Nephron (organoid): Measurements from ENCODE around the gene SMYD3.

Experiments
- H3K27ac Mint-ChIP-seq, 3 experiments: 2 replicates each; pipeline ENCODE4 v1.8.0; 2020; ENCODE audit warnings: mixed read lengths in 3 of 3, mild to moderate bottlenecking in 2 of 3, moderate library complexity in 1 of 3
- H3K27me3 Mint-ChIP-seq: 2 replicates; pipeline ENCODE4 v1.8.0; 2021; ENCODE audit warnings: low read depth, mild to moderate bottlenecking, moderate library complexity, mixed read lengths
- H3K36me3 Mint-ChIP-seq: 2 replicates; pipeline ENCODE4 v1.8.0; 2020; ENCODE audit warnings: low read depth, mixed read lengths
- H3K4me1 Mint-ChIP-seq: 2 replicates; pipeline ENCODE4 v1.8.0; 2020; ENCODE audit warnings: mixed read lengths
- H3K4me3 Mint-ChIP-seq, 3 experiments: 2 replicates each; pipeline ENCODE4 v1.8.0; 2020; ENCODE audit warnings: mild to moderate bottlenecking in 3 of 3, mixed read lengths in 3 of 3, moderate library complexity in 2 of 3
- H3K9me3 Mint-ChIP-seq: 2 replicates; pipeline ENCODE4 v1.8.0; 2020; ENCODE audit warnings: mixed read lengths
- TF ChIP-seq, protein P1 (sequence below), 3 experiments: fragments of 200-600 bp; sonication (generic); IDR thresholded peaks; one replicate each; pipeline ENCODE4 v1.5.0; 2021; ENCODE audit warnings: antibody characterized with exemption in 3 of 3; ENCODE audit not compliant: unreplicated experiment in 3 of 3

SMYD3 gene

DNA sequence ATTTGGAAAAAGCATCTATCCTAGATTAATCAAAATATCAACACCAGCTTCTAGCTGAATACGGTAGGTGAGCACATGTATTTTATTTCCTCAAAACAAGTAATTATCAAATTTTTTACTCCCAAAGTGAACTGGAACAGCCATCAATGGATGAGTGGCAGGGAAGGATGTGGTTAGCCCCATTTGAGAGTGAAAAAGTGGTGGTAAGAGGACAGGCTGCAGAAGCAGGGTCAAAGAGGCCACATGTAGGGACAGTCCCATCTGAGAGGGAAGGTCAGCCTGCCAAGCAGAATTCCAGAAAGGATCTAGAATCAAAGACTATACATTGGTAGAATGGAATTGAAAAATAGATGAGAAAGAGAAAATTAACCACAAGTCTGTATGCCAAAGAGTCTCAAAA is 163.8 kb downstream of the SMYD3 start:
- TF ChIP-seq, protein P1, sequence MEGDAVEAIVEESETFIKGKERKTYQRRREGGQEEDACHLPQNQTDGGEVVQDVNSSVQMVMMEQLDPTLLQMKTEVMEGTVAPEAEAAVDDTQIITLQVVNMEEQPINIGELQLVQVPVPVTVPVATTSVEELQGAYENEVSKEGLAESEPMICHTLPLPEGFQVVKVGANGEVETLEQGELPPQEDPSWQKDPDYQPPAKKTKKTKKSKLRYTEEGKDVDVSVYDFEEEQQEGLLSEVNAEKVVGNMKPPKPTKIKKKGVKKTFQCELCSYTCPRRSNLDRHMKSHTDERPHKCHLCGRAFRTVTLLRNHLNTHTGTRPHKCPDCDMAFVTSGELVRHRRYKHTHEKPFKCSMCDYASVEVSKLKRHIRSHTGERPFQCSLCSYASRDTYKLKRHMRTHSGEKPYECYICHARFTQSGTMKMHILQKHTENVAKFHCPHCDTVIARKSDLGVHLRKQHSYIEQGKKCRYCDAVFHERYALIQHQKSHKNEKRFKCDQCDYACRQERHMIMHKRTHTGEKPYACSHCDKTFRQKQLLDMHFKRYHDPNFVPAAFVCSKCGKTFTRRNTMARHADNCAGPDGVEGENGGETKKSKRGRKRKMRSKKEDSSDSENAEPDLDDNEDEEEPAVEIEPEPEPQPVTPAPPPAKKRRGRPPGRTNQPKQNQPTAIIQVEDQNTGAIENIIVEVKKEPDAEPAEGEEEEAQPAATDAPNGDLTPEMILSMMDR (IDR thresholded peaks at IDR 0.05; ENCODE audit: unreplicated experiment in 3 of 3) = no peak
- no peaks in the 10 kb centered on the region for H3K4me1 Mint-ChIP-seq

DNA sequence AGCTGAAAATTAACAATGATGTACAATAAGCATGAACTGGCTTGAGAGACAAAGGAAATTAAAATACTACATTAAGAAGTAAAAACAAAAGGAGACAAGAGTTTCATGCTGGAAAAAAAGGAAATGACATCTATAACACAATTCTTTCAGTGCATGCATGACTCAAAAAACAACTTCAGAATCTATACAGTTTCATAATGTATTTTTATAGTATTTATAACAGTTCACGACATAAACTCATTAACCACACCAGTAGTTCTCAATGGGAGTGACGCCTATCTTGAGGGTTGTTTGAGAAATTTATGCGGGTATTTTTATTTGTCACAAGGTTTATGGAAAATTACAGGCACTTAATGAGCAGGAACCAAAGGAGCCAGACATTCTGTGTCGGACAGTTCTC is 168.5 kb downstream of the SMYD3 start:
- H3K4me1 Mint-ChIP-seq = no peaks in the 10 kb centered on the region
- no peaks in the 10 kb centered on the region for H3K9me3 Mint-ChIP-seq
- no peak overlapping the region for H3K4me3 Mint-ChIP-seq
- no peaks in the 10 kb centered on the region for H3K27me3 Mint-ChIP-seq
- H3K27ac Mint-ChIP-seq = no peak overlapping the region
- H3K36me3 Mint-ChIP-seq = no peaks in the 10 kb centered on the region
- TF ChIP-seq, protein P1 (IDR thresholded peaks at IDR 0.05; ENCODE audit: unreplicated experiment in 3 of 3) = no peak

More for the DNA sequence above, 163.8 kb downstream of the SMYD3 start:
- H3K36me3 Mint-ChIP-seq = no peaks in the 10 kb centered on the region
- H3K27ac Mint-ChIP-seq = no peak overlapping the region
- no peak overlapping the region for H3K4me3 Mint-ChIP-seq
- H3K27me3 Mint-ChIP-seq = no peaks in the 10 kb centered on the region
- H3K9me3 Mint-ChIP-seq = no peaks in the 10 kb centered on the region

DNA sequence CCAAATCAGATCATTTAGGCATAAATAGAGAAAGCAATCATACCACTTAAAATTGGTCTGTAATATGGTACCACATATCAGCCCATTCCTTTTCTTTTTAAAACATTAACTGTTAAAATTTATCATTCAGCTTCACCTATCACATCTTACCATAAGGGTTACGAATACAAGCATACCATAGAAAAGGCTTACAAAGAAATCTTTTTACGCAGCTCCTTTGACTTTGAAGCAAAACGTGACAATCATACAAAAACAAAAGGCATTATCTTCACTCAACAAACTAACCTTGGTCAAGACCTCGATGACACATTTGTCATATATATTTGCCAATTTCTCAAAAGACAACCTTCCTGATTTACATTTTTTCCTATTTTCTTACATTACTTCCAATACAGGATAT is 169.0 kb downstream of the SMYD3 start:
- Mint-ChIP-seq H3K27me3 (no peaks in the 10 kb centered on the region), H3K27ac (no peak overlapping the region), H3K4me3 (no peak overlapping the region), H3K36me3 (peaks cover 2% of the 10 kb centered on the region), H3K4me1 (no peaks in the 10 kb centered on the region), H3K9me3 (no peaks in the 10 kb centered on the region)
- TF ChIP-seq, protein P1 (IDR thresholded peaks at IDR 0.05; ENCODE audit: unreplicated experiment in 3 of 3) = no peak

DNA sequence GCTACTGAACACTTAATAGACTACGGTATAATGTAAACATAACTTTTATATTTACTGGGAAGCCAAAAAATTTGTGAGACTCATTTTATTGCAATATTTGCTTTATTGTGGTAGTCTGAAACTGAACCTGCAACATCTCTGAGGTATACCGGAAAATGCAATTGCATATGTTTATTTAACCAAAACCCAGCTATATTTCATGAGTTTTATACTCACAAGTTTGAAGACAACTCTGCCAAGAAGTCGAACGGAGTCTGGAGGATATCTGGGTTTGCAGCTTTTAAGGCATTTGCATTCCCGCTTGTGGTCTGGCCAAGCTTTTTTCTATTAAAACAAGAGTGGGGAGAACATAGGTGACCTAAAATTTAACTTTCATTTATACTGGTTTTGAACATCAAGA is 171.9 kb downstream of the SMYD3 start:
- no peak overlapping the region for H3K4me3 Mint-ChIP-seq
- TF ChIP-seq, protein P1 (IDR thresholded peaks at IDR 0.05; ENCODE audit: unreplicated experiment in 3 of 3) = no peak
- H3K27ac Mint-ChIP-seq = no peak overlapping the region
- H3K9me3 Mint-ChIP-seq = no peaks in the 10 kb centered on the region
- H3K36me3 Mint-ChIP-seq = peaks cover 11% of the 10 kb centered on the region
- H3K27me3 Mint-ChIP-seq = no peaks in the 10 kb centered on the region
- no peaks in the 10 kb centered on the region for H3K4me1 Mint-ChIP-seq

DNA sequence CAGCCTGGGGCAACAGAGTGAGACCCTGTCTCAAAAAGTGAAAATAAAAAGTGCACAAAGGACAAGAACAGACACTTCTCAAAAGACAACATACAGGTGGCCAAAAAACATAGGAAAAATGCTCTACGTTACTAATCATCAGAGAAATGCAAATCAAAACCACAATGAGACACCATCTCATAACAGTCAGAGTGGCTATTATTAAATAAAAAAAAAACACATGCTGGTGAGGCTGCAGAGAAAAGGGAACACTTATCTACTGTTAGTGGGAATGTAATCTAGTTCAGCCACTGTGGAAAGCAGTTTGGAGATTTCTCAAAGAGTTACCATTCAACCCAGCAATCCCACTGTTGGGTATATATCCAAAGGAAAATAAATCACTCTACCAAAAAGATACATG is 173.2 kb downstream of the SMYD3 start:
- Mint-ChIP-seq H3K27ac (no peak overlapping the region), H3K27me3 (no peaks in the 10 kb centered on the region), H3K4me1 (no peaks in the 10 kb centered on the region), H3K36me3 (peaks cover 18% of the 10 kb centered on the region), H3K9me3 (peaks cover 4% of the 10 kb centered on the region), H3K4me3 (no peak overlapping the region)
- TF ChIP-seq, protein P1 (IDR thresholded peaks at IDR 0.05; ENCODE audit: unreplicated experiment in 3 of 3) = no peak

DNA sequence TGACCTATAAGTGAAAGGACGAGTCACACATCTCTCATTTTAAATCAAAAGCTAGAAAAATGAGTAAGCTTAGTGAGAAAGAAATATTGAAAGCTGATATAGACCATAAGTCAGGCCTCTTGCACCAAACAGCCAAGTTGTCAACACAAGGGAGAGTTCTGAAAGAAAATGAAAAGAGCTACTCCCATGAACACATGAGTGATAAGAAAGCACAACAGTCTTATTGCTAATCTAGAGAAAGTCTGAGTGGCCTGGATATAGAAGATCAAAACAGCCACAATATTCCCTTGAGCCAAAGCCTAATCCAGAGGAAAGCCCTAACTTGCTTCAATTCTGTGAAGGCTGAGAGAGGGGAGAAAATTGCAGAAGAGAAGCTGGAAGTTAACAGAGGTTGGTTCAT is 175.0 kb downstream of the SMYD3 start:
- H3K9me3 Mint-ChIP-seq = peaks cover 8% of the 10 kb centered on the region
- no peak overlapping the region for H3K4me3 Mint-ChIP-seq
- no peaks in the 10 kb centered on the region for H3K4me1 Mint-ChIP-seq
- H3K27ac Mint-ChIP-seq = no peak overlapping the region
- TF ChIP-seq, protein P1 (IDR thresholded peaks at IDR 0.05; ENCODE audit: unreplicated experiment in 3 of 3) = no peak
- H3K36me3 Mint-ChIP-seq = peaks cover 27% of the 10 kb centered on the region
- H3K27me3 Mint-ChIP-seq = no peaks in the 10 kb centered on the region
